H9 (cell line): Measurements from ENCODE around the gene SAMM50. TPM values are rescaled to one million over a fixed set of nuclear protein-coding genes. Genes with fewer than 3 reads are reported as not detected.

Experiments used
- DNase-seq: peaks from one replicate; pipeline ENCODE4 v3.0.0-alpha.2; 2017
- H2AFZ ChIP-seq: one replicate; pipeline ENCODE4 v1.6.1; 2013; ENCODE audit warnings: mild to moderate bottlenecking, low read length, control low read depth, moderate library complexity
- H2AK5ac ChIP-seq: 2 replicates; pipeline ENCODE4 v1.6.1; 2013; ENCODE audit warnings: low read length, control low read depth, mixed read lengths; ENCODE audit not compliant: insufficient read length
- H2BK120ac ChIP-seq: one replicate; pipeline ENCODE4 v1.6.1; 2013; ENCODE audit warnings: low read depth, mild to moderate bottlenecking, low read length, control low read depth, inconsistent platforms; ENCODE audit not compliant: poor library complexity, severe bottlenecking
- H2BK12ac ChIP-seq: 2 replicates; pipeline ENCODE4 v1.6.1; 2013; ENCODE audit warnings: low read length, control low read depth, mixed read lengths, low read depth; ENCODE audit not compliant: insufficient read length
- H2BK15ac ChIP-seq: 2 replicates; pipeline ENCODE4 v1.6.1; 2013; ENCODE audit warnings: low read depth, low read length, control low read depth
- H2BK20ac ChIP-seq: one replicate; pipeline ENCODE4 v1.6.1; 2013; ENCODE audit warnings: low read depth, mild to moderate bottlenecking, low read length, control low read depth, inconsistent platforms; ENCODE audit not compliant: poor library complexity, severe bottlenecking
- H2BK5ac ChIP-seq: 2 replicates; pipeline ENCODE4 v1.6.1; 2013; ENCODE audit warnings: low read length, control low read depth, mixed read lengths; ENCODE audit not compliant: insufficient read length
- H3K14ac ChIP-seq: 2 replicates; pipeline ENCODE4 v1.6.1; 2013; ENCODE audit warnings: low read length, control low read depth; ENCODE audit not compliant: insufficient read depth
- H3K18ac ChIP-seq: 2 replicates; pipeline ENCODE4 v1.6.1; 2013; ENCODE audit warnings: low read depth, mild to moderate bottlenecking, mixed read lengths, low read length, control low read depth; ENCODE audit not compliant: insufficient read length
- H3K23ac ChIP-seq: 2 replicates; pipeline ENCODE4 v1.6.1; 2013; ENCODE audit warnings: low read length, control low read depth, mixed read lengths, low read depth; ENCODE audit not compliant: insufficient read length
- H3K23me2 ChIP-seq: 2 replicates; pipeline ENCODE4 v1.6.1; 2013; ENCODE audit warnings: low read depth, mild to moderate bottlenecking, mixed read lengths, low read length, control low read depth; ENCODE audit not compliant: insufficient read length, poor library complexity, severe bottlenecking
- H3K27ac ChIP-seq: 2 replicates; pipeline ENCODE4 v1.5.1; 2013; ENCODE audit warnings: low read length, control low read depth, mixed read lengths, low read depth; ENCODE audit not compliant: insufficient read length
- H3K27me3 ChIP-seq: 2 replicates; pipeline ENCODE4 v1.6.1; 2013; ENCODE audit warnings: low read length, control low read depth, inconsistent platforms; ENCODE audit not compliant: insufficient read depth
- H3K4ac ChIP-seq: 2 replicates; pipeline ENCODE4 v1.6.1; 2013; ENCODE audit warnings: low read depth, mild to moderate bottlenecking, control low read depth, inconsistent platforms, low read length, moderate library complexity
- H3K4me1 ChIP-seq: 2 replicates; pipeline ENCODE4 v1.6.1; 2013; ENCODE audit warnings: low read length, control low read depth, inconsistent platforms; ENCODE audit not compliant: insufficient read depth
- H3K4me2 ChIP-seq: 2 replicates; pipeline ENCODE4 v1.6.1; 2013; ENCODE audit warnings: low read length, control low read depth, mixed read lengths; ENCODE audit not compliant: insufficient read length, insufficient read depth
- H3K56ac ChIP-seq: 2 replicates; pipeline ENCODE4 v1.6.1; 2013; ENCODE audit warnings: low read depth, mild to moderate bottlenecking, mixed read lengths, low read length, control low read depth; ENCODE audit not compliant: insufficient read length
- H3K79me1 ChIP-seq: 2 replicates; pipeline ENCODE4 v1.6.1; 2013; ENCODE audit warnings: low read depth, mild to moderate bottlenecking, moderate library complexity, low read length, control low read depth, inconsistent platforms; ENCODE audit not compliant: insufficient read depth, poor library complexity, severe bottlenecking
- H3K79me2 ChIP-seq: 2 replicates; pipeline ENCODE4 v1.6.1; 2013; ENCODE audit warnings: low read length, control low read depth, inconsistent platforms; ENCODE audit not compliant: insufficient read depth
- H3K9ac ChIP-seq: 2 replicates; pipeline ENCODE4 v1.6.1; 2013; ENCODE audit warnings: low read length, control low read depth, mixed read lengths; ENCODE audit not compliant: insufficient read length; ENCODE audit errors: extremely low read depth
- H3K9me3 ChIP-seq: one replicate; pipeline ENCODE4 v1.6.1; 2013; ENCODE audit warnings: low read depth, low read length, inconsistent platforms; ENCODE audit not compliant: control insufficient read depth
- H3T11ph ChIP-seq: one replicate; pipeline ENCODE4 v1.6.1; 2013; ENCODE audit warnings: mild to moderate bottlenecking, low read length, control low read depth, inconsistent platforms
- H4K20me1 ChIP-seq: one replicate; pipeline ENCODE4 v1.6.1; 2013; ENCODE audit not compliant: control insufficient read depth, insufficient read length, insufficient read depth
- H4K5ac ChIP-seq: 2 replicates; pipeline ENCODE4 v1.6.1; 2013; ENCODE audit warnings: low read depth, mild to moderate bottlenecking, mixed read lengths, low read length, control low read depth; ENCODE audit not compliant: insufficient read length
- H4K8ac ChIP-seq: replicated peaks from 2 replicates; pipeline ENCODE4 v1.6.1; 2013; ENCODE audit warnings: low read length, control low read depth, mixed read lengths, low read depth; ENCODE audit not compliant: insufficient read length
- H4K91ac ChIP-seq: 2 replicates; pipeline ENCODE4 v1.6.1; 2013; ENCODE audit warnings: low read depth, mild to moderate bottlenecking, moderate library complexity, mixed read lengths, low read length, control low read depth; ENCODE audit not compliant: insufficient read length
- H3K27ac Mint-ChIP-seq, 3 experiments: 2 replicates in 2 of 3; 3 replicates in 1 of 3; pipeline ENCODE4 v1.8.0; 2020 to 2021; ENCODE audit warnings: mixed read lengths in 3 of 3, mild to moderate bottlenecking in 1 of 3, moderate library complexity in 1 of 3
- H3K27me3 Mint-ChIP-seq: 2 replicates; pipeline ENCODE4 v1.8.0; 2021; ENCODE audit warnings: low read depth, mild to moderate bottlenecking, moderate library complexity, mixed read lengths
- H3K36me3 Mint-ChIP-seq, 3 experiments: 2 replicates in 2 of 3; 3 replicates in 1 of 3; pipeline ENCODE4 v1.8.0; 2020 to 2021; ENCODE audit warnings: low read depth in 3 of 3, mixed read lengths in 3 of 3; ENCODE audit not compliant: insufficient read depth in 1 of 3
- H3K4me1 Mint-ChIP-seq, 2 experiments: 2 replicates each; pipeline ENCODE4 v1.8.0; 2020; ENCODE audit warnings: mixed read lengths in 2 of 2
- H3K4me3 Mint-ChIP-seq, 2 experiments: 2 replicates in 1 of 2; 3 replicates in 1 of 2; pipeline ENCODE4 v1.8.0; 2020 to 2021; ENCODE audit warnings: mild to moderate bottlenecking in 2 of 2, mixed read lengths in 2 of 2, moderate library complexity in 1 of 2
- H3K9me3 Mint-ChIP-seq, 2 experiments: 2 replicates in 1 of 2; 3 replicates in 1 of 2; pipeline ENCODE4 v1.8.0; 2020; ENCODE audit warnings: mild to moderate bottlenecking in 2 of 2, mixed read lengths in 2 of 2, moderate library complexity in 1 of 2
- CTCF ChIP-seq: fragments of 200-600 bp; sonication (generic); conservative IDR thresholded peaks from 3 replicates; pipeline ENCODE4 v1.8.0; 2021; ENCODE audit warnings: antibody characterized with exemption, mild to moderate bottlenecking
- WGBS: extraction: QIAGEN DNeasy Blood & Tissue Kit; methylation state at CpG from one replicate; pipeline ENCODE4 v1.1.7; 2013; ENCODE audit warnings: missing lambda C conversion rate, low lambda C conversion rate, mixed read lengths; ENCODE audit not compliant: insufficient read length; ENCODE audit errors: extremely low coverage; 5-methylcytosine and 5-hydroxymethylcytosine counted together
- total RNA-seq: library from RNA; stranded (reverse); gene quantifications from 2 replicates; pipeline ENCODE4 v1.2.1, GENCODE V29; 2021

Gene SAMM50
- total RNA-seq, 1 experiment from 2014 or later, result 57.2 TPM

GRCh38 chr22:43905681-43906080 is 49.6 kb upstream of the SAMM50 start:
- no peak overlapping the region for H2BK12ac ChIP-seq
- H4K91ac ChIP-seq, result no peak overlapping the region
- no peak overlapping the region for H2AK5ac ChIP-seq
- H3K27me3 Mint-ChIP-seq, result peaks cover 32% of the 10 kb centered on the region
- no peaks in the 10 kb centered on the region for H3K27me3 ChIP-seq
- no peaks in the 10 kb centered on the region for H3K9me3 ChIP-seq
- no peak overlapping the region for H3K4me3 Mint-ChIP-seq
- H3K9ac ChIP-seq, result no peak overlapping the region
- H3K4ac ChIP-seq, result no peak overlapping the region
- H4K8ac ChIP-seq, result no peak overlapping the region
- no CpG with 5 or more reads among the region's 7 CpGs for WGBS
- H3K4me2 ChIP-seq, result no peak overlapping the region
- H3K18ac ChIP-seq, result no peak overlapping the region
- no peak overlapping the region for H3K56ac ChIP-seq
- TF ChIP-seq CTCF, result no peak
- no peak for DNase-seq
- peaks cover 12 to 17% of the 10 kb centered on the region in 2 experiments; a peak in 4 of 5 replicates for H3K9me3 Mint-ChIP-seq
- H3K23me2 ChIP-seq, result no peaks in the 10 kb centered on the region
- H2BK120ac ChIP-seq, result no peak overlapping the region
- no peak overlapping the region for H3K14ac ChIP-seq
- no peak overlapping the region for H2AFZ ChIP-seq
- no peaks in the 10 kb centered on the region for H3K79me1 ChIP-seq
- no peaks in the 10 kb centered on the region for H3K4me1 ChIP-seq
- H3T11ph ChIP-seq, result no peak overlapping the region
- no peak overlapping the region for H2BK15ac ChIP-seq
- H3K36me3 Mint-ChIP-seq, result peaks cover 0 to 14% (median 0%) of the 10 kb centered on the region in 3 experiments; a peak in 3 of 7 replicates
- no peaks in the 10 kb centered on the region for H4K20me1 ChIP-seq
- no peak overlapping the region for H2BK20ac ChIP-seq
- H3K27ac Mint-ChIP-seq, result no peak overlapping the region
- no peak overlapping the region for H4K5ac ChIP-seq
- peaks cover 9 to 11% of the 10 kb centered on the region in 2 experiments for H3K4me1 Mint-ChIP-seq
- H2BK5ac ChIP-seq, result no peak overlapping the region
- H3K27ac ChIP-seq, result no peak overlapping the region
- no peaks in the 10 kb centered on the region for H3K79me2 ChIP-seq
- H3K23ac ChIP-seq, result no peak overlapping the region
